AML-193 (cell line): Measurements from ENCODE around the gene TTLL11.

ENCODE experiments used
- DNase-seq, 2 experiments: peaks; one replicate each; lab custom pipeline; 2025; lab: John Stamatoyannopoulos, UW

Gene TTLL11

DNA sequence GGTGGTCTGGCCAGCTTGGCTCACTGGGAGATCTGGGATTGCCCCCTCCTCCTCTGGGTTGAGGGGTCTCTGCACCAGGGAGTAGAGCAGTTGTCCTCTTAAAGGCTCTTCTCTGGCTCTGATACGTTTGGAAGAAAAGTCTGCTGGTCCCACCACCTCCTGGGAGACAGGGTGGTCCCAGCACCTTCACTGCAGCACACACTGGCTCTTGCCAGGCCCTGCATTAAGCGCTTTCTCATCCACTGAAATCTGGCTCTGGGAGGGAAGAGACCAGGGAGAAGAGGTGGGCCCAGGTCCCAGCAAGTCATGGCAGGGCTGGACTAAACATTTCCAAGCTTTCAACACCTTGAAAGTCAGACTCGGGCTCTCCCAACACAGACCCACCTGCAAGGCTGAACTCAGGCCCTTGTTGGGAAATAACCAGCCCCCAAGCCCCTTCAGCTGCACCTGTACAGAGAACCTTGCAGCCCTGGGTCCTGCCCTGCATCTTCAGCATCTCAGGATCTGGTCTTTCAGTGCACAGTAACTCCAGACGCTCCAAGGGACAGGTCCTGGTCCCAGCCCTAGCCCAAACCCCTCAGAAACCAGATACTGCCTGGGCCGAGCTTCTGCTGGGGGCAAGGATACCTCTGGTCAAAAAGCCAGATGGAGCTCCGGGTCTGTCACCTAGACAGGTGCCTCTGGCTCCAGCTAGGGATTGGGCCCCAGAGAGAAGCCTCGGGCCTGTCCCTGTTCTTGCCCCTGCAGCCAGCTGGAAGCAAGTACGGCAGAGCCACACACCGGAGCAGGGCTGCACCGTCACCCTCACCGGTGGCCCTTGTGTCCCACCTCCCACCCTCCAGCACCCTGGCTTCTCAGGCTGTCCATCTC is 307.2 kb downstream of the TTLL11 start:
- no peak for DNase-seq

DNA sequence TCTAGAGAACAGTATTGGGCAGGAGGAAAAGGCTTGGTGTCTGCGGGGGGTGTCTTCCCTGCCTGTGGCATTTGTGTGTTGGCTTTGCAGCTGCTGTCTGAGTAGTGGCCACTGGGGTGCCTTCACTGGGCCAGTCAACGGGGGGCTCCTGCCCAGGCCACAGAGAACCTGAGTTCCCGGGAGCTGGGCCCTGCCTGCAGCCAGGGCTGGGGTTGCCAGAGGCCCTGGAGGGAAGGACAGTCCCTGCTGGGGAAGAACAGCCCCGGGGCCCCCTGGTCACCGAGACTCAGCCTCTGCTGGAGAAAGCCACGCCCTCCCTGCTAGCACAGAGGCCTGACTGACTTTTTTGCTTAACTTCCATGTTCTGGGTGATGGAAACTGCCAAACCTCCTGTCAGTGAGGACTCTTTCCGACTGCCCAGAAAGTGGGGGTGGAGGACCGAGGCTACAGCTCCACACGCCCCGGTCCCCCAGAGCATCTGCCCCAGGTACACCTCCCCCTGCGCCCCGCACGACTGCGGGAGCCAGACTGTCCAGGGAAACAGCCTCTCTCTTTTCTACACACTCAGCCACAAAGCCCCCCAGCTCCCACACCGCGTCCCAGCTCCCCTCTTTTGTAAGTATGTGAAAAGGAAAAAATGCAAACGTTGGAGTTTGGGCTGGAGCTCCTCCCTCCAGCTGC is 308.2 kb downstream of the TTLL11 start:
- no peak for DNase-seq

DNA sequence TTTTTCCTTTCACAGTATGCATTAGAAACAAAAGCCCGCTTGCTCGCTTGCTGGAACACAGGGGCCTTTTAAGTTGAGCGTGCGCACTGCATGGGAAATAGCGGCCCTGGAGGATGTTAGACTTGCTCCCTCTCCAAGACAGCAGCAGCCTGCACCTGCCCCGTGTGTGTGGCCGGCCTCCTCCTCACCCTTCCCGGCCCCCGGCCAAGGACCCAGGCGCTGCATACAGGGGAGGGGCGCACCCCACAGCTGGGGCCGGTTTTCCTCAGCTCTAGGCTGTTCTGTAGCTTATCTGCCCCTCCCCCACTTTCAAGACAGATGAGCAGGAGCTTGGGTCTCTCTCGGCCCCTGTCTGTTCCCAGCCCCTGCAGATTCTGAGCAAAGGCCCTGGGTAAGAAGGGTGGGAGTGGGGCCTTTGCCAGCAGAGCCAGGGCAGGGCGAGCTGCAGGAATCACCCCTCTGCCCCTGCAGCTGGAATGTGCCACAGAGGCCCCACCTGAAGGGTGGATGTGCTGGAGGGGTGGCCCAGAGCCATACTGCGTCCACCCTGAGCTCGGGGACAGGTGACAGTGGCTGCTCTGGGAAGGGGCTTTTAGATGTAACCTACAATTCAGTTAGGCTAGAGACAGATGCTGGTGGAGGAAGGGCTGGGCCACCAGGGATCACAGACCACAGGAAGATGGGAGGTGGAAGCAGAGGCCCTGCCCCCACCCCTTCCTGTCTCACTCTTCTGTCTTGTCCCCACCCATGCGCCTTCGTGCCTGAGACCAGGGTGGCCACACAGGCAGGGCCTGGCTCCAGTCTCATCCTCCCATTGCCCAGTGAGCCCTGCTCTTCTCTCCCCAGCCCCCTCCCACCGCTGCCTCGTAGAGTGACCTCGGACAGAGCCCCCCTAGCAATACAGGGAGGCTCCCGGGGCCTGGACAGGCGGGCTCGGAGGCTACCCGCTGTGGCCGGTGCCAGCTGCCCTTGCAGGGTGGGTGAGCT is 309.3 kb downstream of the TTLL11 start:
- DNase-seq: no peak

DNA sequence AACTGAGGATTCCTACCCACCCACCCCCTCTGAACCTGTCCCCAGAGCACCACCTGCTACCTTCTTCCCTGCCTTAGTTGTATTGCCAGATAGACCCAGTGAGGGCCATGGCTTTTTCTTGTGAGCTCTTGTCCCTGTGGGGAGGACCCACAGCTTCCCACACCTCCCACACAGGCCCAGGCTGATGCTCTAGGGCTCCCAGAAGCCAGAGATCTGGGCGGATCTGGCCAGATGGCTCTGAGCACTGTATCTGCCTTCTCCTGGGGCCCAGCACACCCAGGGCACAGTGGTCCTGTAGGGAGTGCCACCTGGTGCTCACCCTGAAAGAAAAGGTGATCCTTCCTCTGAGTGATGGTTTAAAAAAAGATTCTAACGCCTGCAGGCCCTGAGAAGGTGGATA is 310.0 kb downstream of the TTLL11 start:
- no peak for DNase-seq

DNA sequence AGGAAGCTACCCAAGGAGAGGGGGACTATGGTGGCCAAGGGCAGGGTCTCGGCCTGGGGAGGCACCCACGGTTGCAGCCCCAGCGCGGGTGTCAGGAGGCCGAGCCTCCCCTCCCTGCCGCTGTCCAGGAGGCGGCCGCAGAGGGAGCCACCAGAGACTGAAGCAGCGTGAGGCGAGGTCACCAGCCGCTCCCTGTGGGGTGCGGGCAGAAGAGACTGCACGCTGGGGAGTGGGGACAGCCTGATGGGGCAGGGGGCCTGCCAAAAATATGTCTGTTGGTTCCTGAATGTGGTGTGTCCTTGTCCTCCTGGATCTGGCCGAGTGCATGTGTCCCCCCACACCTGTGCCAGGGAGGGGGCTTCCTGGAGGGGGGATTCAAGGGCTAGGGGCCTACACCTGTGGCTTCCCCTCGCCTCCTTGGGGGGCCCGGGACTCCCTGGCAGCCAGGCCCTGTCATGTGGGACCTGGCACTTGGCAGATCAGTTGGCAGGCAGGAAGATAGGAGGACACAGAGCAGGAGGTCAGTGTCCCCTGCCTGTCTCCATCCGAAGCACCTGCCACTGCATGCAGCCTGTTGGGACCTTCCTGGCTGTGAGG is 310.5 kb downstream of the TTLL11 start:
- no peak for DNase-seq

DNA sequence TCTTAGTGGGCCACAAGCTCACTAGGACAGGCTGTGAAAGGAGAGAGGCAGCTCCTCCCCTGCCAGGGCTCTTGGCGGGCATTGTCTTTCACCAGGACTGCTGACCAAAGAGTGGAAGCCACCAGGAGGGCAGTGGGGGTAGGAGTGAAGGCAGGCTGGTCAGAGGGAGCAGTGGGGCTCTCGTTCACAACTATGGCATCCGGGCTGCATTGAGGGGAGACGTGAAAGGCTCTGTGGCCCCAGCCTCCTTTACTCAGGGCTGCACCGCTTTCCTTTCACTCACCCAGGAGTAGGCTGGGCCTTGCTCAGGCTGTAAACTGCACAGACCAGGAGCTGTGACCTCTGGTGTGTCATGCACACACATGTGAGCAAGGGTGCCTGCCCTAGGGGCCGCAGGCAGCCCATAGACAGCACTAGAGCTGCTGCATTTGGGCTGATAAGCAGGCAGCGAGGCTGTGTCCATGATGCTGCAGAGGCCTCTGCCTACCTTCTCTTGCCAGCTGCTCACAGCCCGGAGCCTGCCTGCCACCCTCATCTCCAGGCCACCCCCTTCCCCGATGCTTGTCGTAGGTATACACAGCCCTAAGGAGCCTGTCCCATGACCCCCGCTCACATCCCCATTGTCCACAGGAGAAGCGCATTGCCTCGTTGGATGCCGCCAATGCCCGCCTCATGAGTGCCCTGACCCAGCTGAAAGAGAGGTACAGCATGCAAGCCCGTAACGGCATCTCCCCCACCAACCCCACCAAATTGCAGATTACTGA is 311.2 kb downstream of the TTLL11 start:
- DNase-seq: no peak

DNA sequence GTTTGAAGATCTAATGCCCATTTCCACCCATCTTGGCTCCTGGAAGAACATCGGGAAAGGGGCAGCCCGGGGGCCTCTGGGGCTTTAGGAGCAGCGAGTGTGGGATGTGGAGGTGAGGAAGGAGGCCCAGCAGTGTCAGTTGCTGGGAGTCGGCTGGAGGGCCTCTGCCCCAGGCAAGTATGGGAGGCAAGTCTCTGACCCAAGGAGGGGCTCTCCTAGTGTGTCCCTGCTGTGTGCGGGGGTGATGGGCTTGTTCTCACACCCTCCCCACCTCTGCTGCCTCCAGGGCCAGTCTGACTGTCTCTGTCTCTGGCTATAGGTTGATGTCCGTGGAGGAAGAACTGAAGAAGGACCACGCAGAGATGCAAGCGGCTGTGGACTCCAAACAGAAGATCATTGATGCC is 312.0 kb downstream of the TTLL11 start:
- DNase-seq: no peak

DNA sequence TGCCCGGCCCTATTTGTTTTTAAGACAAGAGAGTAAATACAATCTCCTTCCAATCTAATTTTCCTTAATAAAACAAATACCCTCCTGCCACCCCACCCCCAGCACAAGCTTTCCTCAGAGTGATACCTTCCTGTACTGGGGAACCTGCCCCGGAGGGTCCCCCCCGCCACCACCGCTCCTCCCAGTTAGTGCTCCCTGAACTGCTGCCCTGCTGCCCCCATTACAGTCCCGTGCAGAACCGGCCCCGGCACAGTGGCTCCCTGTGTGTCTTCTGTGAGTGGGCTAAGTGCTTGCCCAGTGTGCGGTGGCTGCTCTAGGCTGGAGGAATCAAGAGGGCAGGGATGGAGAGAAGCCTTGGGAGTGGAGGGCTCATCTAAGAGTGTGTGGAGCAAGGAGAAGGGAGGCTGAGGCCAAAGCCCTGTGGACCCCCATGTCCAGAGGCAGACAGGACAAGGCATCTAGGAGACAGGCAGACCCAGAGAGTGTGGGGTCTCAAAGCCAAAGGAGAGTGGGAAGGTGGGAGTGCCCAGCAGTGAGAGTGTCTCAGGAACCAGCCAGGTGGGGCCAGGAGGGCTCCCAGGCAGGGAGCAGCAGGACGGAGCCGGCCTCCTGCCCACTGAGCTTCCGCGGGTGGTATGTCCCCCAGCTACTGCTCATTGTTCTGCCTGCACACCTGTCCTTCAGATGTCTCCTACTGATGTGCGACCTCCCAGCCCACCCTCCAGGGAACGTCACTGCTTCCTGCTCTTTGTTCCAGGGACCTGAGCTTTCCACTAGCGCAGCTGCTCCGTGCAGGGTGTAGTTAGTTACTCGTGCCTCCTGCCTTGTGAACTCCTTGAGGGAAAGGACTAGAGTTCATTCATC is 312.7 kb downstream of the TTLL11 start:
- DNase-seq: no peak

DNA sequence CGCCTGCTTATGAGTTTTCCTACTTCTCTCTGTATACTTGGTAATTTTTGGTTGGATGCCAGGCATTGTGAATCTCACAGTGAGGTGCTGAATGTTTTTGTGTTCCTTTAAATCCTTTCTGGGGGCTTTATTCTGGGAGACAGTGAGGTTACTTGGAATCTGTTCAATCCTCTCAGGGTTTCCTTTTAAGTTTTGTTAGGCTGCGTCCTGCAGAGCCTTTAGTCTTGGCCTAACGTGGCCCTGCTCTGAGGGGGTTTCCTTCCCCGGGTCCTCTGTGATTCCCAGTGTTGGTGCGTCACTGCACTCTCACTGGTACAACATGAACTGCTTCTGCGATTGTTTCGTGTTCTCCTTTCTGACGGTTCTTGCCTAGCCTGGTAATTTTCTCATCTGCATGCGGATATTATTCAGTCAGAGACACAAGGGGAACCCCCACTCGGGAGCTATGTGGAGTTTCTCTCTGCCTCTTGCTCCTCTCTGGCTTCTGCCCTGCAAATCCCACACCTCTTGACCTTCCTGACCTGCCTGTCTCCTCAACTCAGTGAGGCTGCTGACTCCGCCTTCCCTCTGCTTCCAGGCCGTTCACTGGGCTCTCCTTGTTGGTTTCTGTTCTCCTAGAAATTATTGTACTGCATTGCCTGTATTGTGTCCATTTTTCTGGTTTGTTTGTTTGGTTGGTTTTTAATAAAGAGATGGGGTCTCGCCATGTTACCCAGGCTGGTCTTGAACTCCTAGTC is 313.6 kb downstream of the TTLL11 start:
- DNase-seq: no peak

DNA sequence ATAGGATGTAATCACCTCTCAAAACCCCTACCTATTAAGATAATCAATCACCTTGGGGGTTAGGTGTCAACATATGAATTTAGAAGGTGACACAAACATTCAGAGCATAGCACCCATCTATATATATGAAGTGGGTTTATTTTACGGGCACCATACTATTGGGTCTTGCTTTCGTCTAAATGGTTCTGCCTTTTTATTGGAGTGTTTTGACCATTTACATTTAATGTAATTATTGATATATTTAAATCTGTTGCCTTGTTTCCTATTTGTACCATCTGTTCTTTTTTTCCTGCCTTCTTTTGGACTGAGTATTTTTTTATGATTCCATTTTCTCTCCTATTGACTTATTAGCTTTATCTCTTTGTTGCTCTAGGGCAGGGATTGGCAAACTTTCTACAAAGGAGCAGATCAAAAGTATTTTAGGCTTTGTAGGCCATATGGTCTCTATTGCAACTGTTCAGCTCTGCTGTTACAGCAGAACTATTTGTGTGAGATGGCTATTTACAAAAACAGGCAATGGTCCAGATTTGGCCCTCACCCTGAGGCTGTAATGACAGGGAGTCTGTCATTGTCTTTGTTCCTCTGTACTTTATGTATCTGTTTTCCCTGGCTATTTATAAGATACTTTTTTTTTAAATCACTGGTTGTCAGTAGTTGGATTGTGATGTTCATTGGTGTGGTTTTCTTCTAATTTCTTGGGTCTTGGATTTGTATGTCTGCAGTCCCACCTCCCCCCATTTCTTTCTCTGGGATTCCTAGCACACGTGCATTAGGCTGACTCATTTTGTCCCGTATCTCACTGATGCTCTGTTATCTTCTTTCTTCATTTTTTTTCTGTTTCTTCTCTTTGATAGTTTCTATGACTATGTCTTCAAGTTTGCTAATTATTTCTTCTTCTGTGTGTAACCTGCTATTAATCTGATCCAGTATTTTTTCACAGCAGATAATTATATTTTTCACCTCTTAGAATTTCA is 314.6 kb downstream of the TTLL11 start:
- no peak for DNase-seq

DNA sequence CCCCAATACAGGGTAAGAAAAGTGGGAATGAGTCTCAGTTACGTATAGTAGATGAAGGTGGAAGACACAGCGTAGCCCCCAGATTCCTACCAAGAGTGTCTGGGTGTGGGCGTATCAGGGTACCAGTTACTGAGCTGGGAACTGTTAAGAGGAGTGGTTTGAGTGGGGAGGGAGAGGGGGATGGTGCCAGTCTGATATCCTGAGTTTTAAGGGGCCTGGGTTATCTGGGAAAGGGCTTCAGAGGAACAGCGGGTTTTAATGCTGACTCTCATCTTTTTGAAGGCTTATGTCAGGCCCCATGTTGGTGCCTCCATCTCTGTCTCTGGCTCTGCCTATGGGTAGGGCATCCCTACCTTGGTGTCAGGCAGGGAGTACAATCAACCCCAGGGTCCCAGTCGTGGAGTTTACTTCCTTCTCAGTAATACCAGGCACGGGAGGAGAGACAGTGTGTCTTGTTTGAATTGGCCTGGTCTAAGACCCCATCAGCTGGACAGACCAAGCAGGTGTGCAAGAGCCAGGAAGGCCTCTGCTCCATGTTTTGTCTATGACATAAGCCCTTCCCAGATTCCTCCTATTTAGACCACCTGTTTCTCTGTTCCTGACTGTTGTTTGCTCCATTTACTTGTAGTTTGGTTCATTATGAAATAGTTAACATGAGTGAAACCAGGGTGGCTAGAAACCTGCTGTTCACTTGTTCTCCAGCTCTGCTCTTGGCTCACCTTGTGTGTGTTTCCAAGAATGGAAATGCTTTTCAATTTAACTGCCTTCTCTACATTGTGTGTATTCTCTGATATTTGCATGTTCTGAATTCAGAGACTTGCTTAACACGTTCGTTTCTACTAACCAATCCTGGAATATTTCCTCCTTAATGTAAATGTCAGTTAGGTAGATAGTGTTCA is 316.1 kb downstream of the TTLL11 start:
- DNase-seq: no peak

DNA sequence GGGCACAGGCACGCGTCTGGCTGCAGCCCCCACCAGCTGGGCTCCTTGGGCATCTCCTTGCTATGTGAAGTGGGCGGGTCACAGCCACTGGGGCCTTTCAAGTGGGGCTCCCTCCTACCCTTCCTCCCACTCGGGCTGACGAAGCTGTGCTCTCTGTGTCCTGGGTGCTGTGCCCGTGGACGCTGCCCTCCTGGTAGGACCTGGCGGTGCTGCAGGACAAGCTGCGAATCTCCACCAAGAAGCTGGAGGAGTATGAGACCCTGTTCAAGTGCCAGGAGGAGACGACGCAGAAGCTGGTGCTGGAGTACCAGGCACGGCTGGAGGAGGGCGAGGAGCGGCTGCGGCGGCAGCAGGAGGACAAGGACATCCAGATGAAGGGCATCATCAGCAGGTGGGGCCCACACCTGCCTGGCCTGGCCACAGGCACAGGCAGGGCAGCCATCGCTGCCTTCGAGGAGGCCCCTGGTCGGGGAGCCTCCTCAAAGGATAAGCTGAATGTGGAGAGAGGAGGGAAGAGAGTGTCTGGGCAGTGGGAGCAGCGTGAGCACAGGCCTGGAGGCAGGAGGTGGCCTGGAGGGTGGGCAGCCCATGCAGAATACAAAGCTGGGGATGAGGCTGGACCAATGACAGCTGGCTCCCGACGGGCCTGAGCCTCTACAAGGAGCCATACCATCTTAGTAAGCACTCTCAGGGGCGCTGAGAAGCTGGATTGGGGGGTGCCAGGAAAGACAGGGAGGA is 316.9 kb downstream of the TTLL11 start:
- DNase-seq: no peak

DNA sequence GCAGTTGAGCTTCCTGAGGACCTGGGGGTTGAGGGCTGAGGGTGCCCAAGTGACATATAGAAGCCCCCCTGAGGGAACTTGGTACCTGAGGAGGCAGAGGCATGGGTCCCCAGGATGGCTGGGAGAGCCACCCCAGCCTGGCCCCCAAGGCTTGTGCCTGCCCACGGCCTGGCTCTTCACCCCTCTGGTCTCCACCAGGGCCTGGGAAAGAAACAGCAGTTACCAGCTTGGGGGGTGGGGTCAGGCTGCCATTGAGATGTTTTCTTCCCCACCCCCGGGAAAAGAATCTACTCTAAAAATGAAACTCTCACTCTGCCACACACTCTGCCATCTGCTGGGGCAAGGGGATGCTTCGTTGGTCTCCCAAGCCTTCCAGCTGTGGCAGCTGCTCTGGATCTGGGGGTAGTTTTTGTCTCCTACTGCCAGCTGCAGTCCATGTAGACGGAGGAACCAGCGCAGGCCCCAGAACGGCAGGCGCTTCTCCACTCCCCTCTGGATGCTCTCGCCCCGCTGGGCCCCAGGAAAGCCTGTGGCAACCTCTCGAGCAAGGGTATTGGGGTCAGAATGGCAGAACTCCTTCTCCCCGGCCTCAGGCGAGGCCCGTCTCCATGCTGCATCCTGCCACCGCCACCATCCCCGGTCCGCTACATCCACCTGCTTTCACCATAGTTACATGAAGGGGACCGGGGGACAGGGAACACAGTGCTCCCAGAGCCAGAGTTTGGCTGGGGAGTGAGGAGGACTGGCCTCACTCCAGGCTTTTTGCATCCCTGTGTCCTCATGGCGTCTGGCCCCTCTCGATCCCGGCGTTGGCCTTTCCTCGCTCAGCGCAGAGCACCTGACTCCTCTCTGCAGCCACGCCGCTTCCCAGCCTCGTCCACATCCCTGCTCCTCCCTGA is 318.1 kb downstream of the TTLL11 start:
- DNase-seq: no peak

DNA sequence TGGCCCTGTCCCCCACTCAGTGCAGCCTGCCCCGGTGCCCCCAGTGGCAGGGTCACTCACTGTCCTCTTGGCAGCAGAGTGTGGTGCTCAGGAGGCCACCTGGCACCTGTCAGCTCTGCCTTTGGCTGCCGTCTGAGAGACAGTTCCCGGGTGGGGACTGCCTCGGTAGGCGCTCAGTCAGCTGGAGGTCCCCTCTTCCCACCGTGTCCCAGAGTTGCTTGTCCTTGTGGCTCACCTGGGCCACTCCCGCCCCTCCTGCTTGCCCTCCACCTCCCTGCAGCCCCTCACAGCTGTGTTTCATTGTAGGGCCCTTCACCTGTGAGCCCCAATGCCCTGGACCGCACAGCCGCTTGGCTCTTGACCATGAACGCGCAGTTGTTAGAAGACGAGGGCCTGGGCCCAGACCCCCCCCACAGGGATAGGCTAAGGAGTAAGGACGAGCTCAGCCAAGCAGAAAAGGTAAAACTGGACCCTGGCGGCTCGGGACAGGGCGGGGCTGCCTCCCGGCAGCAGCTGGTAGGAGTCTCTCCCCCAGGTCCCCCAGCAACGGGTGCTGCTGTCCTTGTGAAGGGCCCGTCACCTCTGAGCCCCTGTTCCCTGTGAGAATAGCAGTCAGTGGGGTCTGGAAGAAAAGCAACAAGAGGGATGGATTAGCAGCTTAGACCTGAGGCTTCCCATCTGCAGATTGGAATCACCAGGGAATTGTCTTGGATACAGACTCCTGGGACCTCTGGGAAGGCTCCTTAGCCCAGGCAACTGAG is 319.0 kb downstream of the TTLL11 start:
- no peak for DNase-seq
